ENCODE data around the gene CYP2D6.
"Not testable (repeated sequence)": the region's sequence is repeated elsewhere in the genome, so short reads cannot be mapped to it uniquely, and the experiment has no call there.

CYP2D6 gene

GRCh38 chr22:42134100-42135020 is 3.8 kb upstream of the CYP2D6 start:
- no peak for DNase-seq (ENCODE audit: low read depth)

DNA sequence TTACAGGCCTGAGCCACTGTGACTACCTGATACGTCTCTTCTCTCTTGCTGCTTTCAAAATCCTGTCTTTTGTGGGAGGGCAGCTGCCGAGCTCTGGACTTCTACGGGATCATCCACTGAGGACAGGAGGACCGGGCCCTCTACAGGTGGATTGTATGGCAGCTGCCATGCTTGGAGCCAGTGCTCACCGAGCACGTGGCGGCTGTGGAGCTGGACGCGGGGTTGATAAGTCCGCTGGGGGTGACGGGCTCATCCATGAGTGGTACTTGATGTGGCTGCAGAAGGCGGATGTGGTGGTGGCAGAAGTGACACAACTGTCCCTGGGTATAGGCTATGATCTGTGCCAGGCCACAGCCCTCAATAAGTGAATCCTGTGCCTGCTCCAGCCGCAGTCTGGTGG is 1.8 kb upstream of the CYP2D6 start:
- DNase-seq (ENCODE audit: low read depth), result no peak

GRCh38 chr22:42131562-42131961 is 952 bp upstream of the CYP2D6 start:
- DNase-seq (ENCODE audit: low read depth), result no peak

- DNase-seq (ENCODE audit: low read depth), result not testable (repeated sequence)
Measured at GRCh38 chr22:42130182-42130581, 428 bp downstream of the CYP2D6 start.

GRCh38 chr22:42128776-42129694 is 1.6 kb downstream of the CYP2D6 start:
- not testable (repeated sequence) for DNase-seq (ENCODE audit: low read depth)

- not testable (repeated sequence) for DNase-seq (ENCODE audit: low read depth)
Measured at GRCh38 chr22:42128007-42128406, 2.6 kb downstream of the CYP2D6 start.

DNA sequence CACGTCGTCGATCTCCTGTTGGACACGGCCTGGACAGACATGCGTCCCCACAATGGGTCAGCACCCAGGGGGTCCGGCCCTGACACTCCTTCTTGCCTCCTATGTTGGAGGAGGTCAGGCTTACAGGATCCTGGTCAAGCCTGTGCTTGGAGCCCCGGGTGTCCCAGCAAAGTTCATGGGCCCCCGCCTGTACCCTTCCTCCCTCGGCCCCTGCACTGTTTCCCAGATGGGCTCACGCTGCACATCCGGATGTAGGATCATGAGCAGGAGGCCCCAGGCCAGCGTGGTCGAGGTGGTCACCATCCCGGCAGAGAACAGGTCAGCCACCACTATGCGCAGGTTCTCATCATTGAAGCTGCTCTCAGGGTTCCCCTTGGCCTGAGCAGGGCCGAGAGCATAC is 3.0 kb downstream of the CYP2D6 start:
- DNase-seq (ENCODE audit: low read depth), result no peak

DNA sequence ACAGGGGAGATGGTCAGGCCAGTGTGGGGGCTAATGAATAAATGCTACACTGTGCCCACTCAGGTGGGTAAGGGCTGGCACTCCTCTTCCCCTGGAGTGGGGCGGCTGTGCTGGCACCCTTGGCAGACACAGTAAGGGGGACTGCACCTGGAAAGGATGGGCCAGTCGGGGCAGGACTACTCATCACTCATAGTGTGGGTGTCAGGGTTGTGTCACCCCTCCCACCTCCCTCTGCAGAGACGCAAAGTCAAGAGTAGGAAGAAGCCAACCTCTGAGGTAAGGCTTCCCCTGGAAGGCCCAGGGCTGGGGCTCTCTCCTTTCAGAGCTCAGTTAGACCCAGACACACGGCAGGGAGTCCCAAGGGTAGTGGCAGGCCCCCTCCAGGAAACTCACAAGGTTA is 7.1 kb downstream of the CYP2D6 start:
- not testable (repeated sequence) for DNase-seq (ENCODE audit: low read depth)

DNA sequence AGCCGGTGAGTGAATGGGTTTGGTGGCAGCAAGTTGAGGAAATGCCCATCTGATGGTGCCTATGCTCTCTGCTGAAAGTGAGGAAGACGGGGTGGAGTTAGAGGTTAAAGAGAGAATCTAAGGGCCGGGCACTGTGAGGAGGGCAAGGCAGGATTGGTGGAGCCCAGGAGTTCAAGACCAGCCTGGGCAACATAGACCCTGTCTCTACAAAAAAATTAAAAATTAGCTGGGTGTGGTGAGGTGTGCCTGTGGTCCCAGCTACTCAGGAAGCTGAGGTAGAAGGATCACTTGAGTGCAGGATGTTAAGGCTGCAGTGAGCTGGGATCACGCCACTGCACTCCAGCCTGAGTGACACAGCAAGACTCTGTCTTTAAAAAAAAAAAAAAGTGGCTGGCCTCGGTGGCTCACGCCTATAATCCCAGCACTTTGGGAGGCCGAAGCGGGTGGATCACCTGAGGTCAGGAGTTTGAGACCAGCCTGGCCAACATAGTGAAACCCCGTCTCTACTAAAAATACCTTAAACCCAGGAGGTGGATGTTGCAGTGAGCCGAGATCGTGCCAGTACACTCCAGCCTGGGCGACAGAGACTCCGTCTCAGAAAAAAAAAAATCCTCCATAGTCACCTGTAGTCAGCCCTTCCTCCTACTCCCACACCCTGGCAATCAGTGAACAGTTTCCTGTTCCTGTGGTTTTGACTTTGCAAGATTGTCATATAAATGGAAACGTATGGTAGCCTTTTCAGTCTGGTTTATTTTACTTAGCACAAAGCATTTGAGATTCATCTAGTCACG is 10.2 kb downstream of the CYP2D6 start:
- DNase-seq (ENCODE audit: low read depth), result not testable (repeated sequence)

DNA sequence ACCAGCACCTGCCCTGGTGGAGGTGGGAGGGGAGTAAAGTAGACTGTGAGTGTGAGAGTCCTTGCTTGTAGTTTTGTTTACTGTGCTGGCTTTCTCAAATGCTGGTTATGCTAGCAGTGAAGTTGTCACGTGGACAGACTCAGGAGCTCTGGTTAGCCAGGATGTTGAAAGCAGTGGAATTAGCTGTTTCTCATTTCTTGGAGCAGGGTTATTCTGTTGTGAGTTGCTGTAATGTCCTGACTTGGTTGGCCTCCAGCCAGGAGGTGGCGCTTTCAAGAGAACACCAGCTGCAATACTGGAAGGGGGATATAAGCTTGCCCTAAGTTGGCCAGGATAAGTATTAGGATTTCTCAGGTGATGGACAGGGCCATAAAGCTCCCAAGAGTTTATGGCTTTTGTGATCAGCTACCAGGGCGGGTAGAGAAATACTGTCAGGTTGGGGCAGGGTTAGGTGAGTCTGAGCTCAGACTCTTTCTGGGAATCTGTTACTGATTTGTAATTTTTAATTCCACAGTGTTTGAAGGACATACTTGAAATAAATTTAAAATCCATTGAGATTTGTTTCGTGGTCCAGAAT is 13.7 kb downstream of the CYP2D6 start:
- DNase-seq (ENCODE audit: low read depth), result no peak

DNA sequence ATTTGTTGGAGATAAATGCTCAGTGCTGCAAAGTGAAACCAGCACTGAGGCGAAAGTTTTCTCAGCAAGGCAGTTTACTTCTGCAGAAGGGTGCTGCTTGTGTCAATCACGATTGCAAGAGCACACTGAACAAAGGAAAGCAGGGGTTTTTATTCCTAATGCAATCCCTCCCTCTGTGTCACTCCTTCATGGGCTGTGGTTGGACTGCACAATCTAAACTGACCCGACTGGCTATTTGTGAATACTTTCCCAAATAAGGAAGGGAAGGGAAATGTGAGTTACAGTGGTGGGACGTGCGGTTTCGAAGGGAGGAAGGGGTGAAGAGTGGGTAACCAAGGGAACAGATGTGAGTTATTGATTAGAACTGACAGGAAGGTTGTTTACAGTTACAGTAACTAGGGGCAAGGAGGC is 15.2 kb downstream of the CYP2D6 start:
- not testable (repeated sequence) for DNase-seq (ENCODE audit: low read depth)

GRCh38 chr22:42114721-42115120 is 15.9 kb downstream of the CYP2D6 start:
- no peak for DNase-seq (ENCODE audit: low read depth)

DNA sequence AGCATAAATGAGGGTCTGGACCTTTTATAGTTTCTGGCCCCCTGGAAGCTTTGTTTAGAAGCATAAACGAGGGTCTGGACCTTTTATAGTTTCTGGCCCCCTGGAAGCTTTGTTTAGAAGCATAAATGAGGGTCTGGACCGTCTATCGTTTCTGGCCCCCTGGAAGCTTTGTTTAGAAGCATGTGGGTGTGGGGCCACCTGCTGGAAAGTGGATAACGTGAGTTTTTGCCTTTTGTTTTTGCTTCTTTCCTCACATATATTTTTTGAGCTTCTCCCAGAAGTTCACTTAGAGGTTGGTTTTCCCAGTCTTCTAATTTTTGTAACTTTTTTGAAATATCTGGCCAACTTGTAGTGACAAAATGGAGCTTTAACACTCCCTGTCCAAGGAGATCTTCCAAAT is 17.8 kb downstream of the CYP2D6 start:
- not testable (repeated sequence) for DNase-seq (ENCODE audit: low read depth)

DNA sequence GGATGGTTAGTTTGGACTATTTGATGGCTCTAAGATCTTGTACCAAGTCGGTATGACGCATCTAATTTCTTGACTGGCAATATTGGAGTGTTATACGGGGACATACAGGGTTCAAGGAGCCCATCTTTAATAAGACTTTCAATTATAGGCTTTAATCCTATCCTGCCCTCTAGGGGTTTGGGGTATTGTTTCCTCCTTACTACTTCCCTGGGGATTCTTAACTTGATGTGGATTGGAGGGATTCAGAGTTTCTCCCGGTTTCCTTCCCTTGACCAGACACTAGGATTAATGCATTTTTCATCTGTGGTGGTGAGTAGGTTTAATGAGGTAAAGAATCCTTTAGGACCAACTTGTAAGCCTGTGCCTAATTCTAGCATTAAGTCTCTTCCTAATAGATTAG is 18.8 kb downstream of the CYP2D6 start:
- no peak for DNase-seq (ENCODE audit: low read depth)

GRCh38 chr22:42108848-42109247 is 21.8 kb downstream of the CYP2D6 start:
- no peak for DNase-seq (ENCODE audit: low read depth)

GRCh38 chr22:42104332-42104860 is 26.2 kb downstream of the CYP2D6 start:
- DNase-seq (ENCODE audit: low read depth), result not testable (repeated sequence)

DNA sequence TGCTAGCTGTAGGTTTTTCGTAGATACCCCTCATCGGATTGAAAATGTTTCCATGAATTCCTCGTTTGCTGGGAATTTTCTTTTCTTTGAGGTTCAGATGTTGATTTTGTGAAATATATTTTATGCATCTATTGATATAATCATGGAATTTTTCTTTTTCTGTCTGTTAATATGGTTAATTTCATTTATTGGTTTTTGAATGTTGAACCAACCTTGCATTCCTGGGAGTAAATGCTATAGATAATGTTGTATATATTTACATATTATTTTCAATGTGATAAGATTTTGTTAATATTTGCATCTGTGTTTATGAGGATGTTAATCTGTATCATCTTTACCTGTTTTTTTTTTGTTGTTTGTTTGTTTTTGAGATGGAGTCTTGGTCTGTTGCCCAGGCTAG is 29.4 kb downstream of the CYP2D6 start:
- DNase-seq (ENCODE audit: low read depth), result no peak

GRCh38 chr22:42091455-42091782 is 39.2 kb downstream of the CYP2D6 start:
- DNase-seq (ENCODE audit: low read depth), result no peak

DNA sequence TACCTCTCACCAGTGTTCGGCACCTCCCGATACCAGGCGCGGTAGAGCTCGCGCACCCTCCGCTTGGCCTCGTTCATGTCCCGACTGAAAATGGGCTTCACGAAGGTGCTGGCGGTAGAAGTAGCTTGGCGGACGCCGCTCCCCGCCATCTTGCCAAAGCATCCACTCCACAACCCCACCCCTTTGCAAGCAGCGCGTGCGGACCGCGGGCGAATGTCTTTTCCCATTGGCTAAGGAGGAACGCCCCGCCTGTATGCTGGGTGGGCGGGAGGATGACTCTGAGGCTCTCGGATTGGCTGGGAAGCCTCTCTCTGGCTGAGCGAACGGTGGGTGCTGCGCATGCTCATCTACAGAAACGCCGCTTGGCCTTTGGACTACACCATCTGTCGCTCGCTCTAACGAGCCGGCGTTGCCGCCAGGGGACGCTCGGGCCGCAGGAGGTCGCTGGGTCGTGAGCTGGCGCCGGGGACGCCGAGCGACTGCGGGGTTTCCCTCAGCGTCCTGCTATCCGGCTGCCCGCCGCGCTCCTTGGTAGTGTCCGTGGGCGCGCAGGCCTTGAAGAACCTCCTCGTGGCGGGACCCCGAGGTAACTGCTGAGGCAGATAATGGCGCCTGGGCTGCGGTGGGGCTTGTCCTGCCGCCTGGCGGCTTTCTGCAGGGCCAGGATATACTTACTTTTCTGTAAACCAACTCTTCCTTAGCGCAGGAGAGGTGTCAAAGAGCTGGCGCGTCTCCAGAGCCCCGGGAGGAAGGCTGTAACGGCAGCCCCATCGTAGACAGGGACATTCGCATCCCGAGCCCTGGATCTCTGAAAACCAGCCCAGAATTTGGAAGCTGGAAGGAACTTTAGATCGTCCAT is 39.8 kb downstream of the CYP2D6 start, which contains the start of gene NDUFA6:
Gene NDUFA6, minus strand, starts transcription at position 177 of the 859 bp plus-strand sequence. Its CDS starts 28 bp downstream, at position 149.
- DNase-seq (ENCODE audit: low read depth), result peak; percentile 99

DNA sequence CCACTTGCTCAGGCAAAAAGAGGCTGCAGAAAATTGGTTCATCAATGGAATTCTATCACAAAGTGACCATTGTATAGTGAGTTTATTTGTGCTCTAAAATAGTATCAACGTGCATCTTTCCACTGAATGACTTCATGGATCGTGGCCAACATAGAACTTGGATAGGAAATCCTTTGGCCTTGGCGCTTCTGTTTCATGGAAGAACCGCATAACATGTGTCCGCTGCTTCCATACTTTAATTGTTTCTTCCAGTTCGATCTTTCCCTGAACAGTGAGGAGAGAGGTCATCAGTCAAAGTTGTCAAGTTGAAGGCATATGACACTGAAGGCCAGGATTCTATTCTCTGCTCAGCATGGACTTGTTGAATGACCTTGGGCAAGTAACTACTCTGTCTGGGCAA is 44.6 kb downstream of the CYP2D6 start:
- no peak for DNase-seq (ENCODE audit: low read depth)
